ENCODE data around the gene FOXL1. TPM values are rescaled to one million over a fixed set of nuclear protein-coding genes. Genes with fewer than 3 reads are reported as not detected.

The FOXL1 gene
- total RNA-seq, result not detected

- ChIA-PET CTCF (no interaction called here), POLR2A (no interaction called here)
- DNase-seq, result no peak
- Mint-ChIP-seq H3K27me3 (peaks cover 71% of the 10 kb centered on the region), H3K4me3 (no peak within 1 kb of the TSS), H3K27ac (no peak within 1 kb of the TSS), H3K4me1 (peaks cover 4% of the 10 kb centered on the region), H3K9me3 (no peaks in the 10 kb centered on the region), H3K36me3 (ENCODE audit: low read depth) (no peaks in the 10 kb centered on the region)
These were observed at the start of gene FOXL1 for GRCh38 chr16:86578061-86578599. Gene FOXL1, plus strand, starts transcription at chr16:86578549. Its CDS starts 175 bp downstream, at chr16:86578724.

DNA sequence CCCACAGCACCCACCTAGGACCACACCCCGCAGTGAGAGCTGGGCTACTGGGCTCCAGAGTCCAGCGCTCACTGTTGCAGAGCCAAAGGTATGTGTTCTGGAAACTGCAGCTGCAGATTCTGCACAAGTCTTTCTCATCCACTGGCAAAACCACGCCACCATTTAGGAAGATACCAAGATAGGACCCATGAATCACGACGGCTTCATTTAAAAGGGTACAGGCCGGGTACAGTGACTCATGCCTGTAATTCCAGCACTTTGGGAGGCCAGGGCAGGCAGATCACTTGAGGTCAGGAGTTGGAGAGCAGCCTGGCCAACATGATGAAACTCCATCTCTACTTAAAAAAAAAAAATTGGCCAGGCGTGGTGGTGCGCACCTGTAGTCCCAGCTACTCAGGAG, 49.2 kb upstream of the FOXL1 start:
- ChIA-PET POLR2A (no interaction called here), CTCF (interaction anchor here (0.6 kb wide), 1 partner anchor 9 kb away, joined by 3 read pairs; no protein-coding TSS in a partner anchor)
- Mint-ChIP-seq H3K4me1 (no peaks in the 10 kb centered on the region), H3K36me3 (ENCODE audit: low read depth) (peaks cover 2% of the 10 kb centered on the region), H3K27ac (no peak overlapping the region), H3K4me3 (no peak overlapping the region), H3K9me3 (no peaks in the 10 kb centered on the region), H3K27me3 (no peaks in the 10 kb centered on the region)
- no peak for DNase-seq

- no peak for DNase-seq
- Mint-ChIP-seq H3K27ac (no peak overlapping the region), H3K4me3 (no peak overlapping the region), H3K27me3 (no peaks in the 10 kb centered on the region), H3K36me3 (ENCODE audit: low read depth) (peaks cover 2% of the 10 kb centered on the region), H3K9me3 (no peaks in the 10 kb centered on the region), H3K4me1 (no peaks in the 10 kb centered on the region)
- POLR2A ChIA-PET, result no interaction called here
- CTCF ChIA-PET, result no interaction called here
These were observed 47.8 kb upstream of the FOXL1 start for GRCh38 chr16:86530251-86531190.

DNA sequence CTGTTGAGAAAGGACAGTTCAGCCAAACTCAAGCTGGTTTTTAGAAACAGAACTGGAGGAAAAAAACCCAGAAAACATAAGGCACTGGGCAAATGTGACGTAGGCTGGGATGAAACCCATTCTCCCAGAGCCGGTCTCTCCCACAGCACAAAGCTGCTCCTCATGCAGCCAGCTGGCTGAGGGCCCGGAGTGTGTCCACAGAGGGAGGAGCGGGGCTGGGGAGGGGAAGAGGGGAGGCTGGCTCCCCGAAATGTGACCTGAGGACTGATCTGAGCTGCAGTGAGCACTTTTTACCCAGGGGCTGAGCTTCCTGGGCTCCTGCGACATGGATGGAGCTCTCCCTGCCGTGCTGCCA, 47.2 kb upstream of the FOXL1 start:
- H3K27me3 Mint-ChIP-seq, result no peaks in the 10 kb centered on the region
- H3K27ac Mint-ChIP-seq, result no peak overlapping the region
- H3K4me3 Mint-ChIP-seq, result no peak overlapping the region
- POLR2A ChIA-PET, result no interaction called here
- no peaks in the 10 kb centered on the region for H3K4me1 Mint-ChIP-seq
- no peak for DNase-seq
- H3K9me3 Mint-ChIP-seq, result no peaks in the 10 kb centered on the region
- H3K36me3 Mint-ChIP-seq (ENCODE audit: low read depth), result peaks cover 4% of the 10 kb centered on the region
- CTCF ChIA-PET, result no interaction called here

- H3K27ac Mint-ChIP-seq, result no peak overlapping the region
- POLR2A ChIA-PET, result no interaction called here
- H3K27me3 Mint-ChIP-seq, result no peaks in the 10 kb centered on the region
- CTCF ChIA-PET, result interaction anchor here (1.0 kb wide), 1 partner anchor 9 kb away, joined by 3 read pairs; no protein-coding TSS in a partner anchor
- H3K36me3 Mint-ChIP-seq (ENCODE audit: low read depth), result peaks cover 6% of the 10 kb centered on the region
- no peaks in the 10 kb centered on the region for H3K4me1 Mint-ChIP-seq
- no peak for DNase-seq
- H3K9me3 Mint-ChIP-seq, result no peaks in the 10 kb centered on the region
- no peak overlapping the region for H3K4me3 Mint-ChIP-seq
These were observed 46.5 kb upstream of the FOXL1 start for GRCh38 chr16:86531641-86532525.

- Mint-ChIP-seq H3K27me3 (no peaks in the 10 kb centered on the region), H3K36me3 (ENCODE audit: low read depth) (peaks cover 8% of the 10 kb centered on the region), H3K27ac (no peak overlapping the region), H3K4me1 (no peaks in the 10 kb centered on the region), H3K9me3 (no peaks in the 10 kb centered on the region), H3K4me3 (no peak overlapping the region)
- CTCF ChIA-PET, result interaction anchor here (1.0 kb wide), 1 partner anchor 9 kb away, joined by 3 read pairs; no protein-coding TSS in a partner anchor
- DNase-seq, result no peak
- POLR2A ChIA-PET, result no interaction called here
These were observed 45.9 kb upstream of the FOXL1 start for GRCh38 chr16:86532526-86532815.

GRCh38 chr16:86533076-86533475, 45.3 kb upstream of the FOXL1 start:
- Mint-ChIP-seq H3K36me3 (ENCODE audit: low read depth) (peaks cover 8% of the 10 kb centered on the region), H3K4me1 (no peaks in the 10 kb centered on the region), H3K27ac (no peak overlapping the region), H3K4me3 (no peak overlapping the region), H3K9me3 (no peaks in the 10 kb centered on the region), H3K27me3 (no peaks in the 10 kb centered on the region)
- ChIA-PET CTCF (interaction anchor here (1.0 kb wide), 1 partner anchor 8 kb away, joined by 3 read pairs; no protein-coding TSS in a partner anchor), POLR2A (no interaction called here)
- no peak for DNase-seq

DNA sequence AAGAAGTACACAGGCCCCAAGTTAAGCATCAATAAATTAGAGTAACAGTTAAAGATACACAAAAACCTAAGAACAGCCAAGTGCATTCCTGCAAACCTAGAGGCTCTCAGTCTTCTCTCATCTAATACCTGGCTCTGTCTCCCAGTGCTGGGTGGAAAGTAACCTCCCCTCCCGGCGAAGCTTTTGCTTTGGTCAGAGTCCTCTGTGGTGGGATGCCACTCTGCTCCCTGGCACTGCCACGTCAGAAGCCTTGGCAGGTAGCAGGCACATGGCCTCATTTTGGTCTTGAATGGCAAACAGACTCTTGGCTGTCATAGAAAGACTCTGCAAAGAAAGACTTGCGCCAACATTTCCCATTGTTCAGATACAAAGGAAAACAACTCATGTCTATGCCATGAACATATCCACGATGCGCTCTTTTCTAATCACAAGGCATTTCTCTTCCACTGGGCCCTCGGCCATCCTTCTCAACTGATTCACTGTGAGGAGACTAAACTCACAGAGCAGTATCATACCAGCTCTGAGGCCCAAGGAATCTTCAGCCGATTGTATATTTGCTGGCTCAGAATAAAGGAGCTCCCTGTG, 44.5 kb upstream of the FOXL1 start:
- POLR2A ChIA-PET, result no interaction called here
- H3K27me3 Mint-ChIP-seq, result no peaks in the 10 kb centered on the region
- DNase-seq, result no peak

DNA sequence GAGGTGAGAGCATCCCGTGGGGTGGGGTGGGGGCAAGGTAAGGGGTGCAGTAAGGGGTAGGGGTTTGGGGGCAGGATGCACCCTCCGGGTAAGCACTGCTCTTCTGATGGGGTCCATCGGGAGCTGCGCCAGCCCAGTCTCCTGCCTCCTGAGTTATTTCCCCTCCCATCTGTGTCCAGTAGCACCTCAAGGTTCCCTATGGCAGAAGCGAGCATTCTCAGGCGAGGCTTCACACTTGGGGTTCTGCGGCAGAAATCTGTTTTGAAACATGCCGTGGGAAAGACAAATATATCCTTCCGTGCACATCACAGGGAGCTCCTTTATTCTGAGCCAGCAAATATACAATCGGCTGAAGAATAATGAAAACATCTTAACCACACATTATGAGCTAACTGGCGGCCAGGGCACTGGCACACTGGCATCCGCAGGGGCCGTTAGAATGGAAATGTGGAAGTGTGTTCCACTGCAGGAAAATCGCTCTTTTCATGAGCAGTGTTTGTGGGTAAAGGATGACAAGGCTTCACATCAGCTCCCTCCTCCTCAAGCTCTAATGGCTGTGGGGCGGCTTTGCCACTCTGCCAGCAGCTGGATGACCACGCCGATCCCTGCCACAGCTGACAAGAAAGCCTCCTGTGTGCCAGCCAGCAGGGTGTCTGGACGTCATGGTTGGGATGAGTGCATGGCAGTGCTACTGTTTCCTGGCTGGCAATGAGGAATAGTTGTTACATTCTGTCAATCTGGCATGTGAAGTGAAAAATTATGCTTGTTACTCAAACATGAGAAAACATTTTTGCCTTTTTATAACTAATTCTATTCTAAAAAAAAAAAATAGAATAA, 43.4 kb upstream of the FOXL1 start:
- no peak overlapping the region for H3K4me3 Mint-ChIP-seq
- ChIA-PET POLR2A (no interaction called here), CTCF (no interaction called here)
- peaks cover 15% of the 10 kb centered on the region for H3K36me3 Mint-ChIP-seq (ENCODE audit: low read depth)
- H3K4me1 Mint-ChIP-seq, result no peaks in the 10 kb centered on the region
- no peak overlapping the region for H3K27ac Mint-ChIP-seq
- no peaks in the 10 kb centered on the region for H3K27me3 Mint-ChIP-seq
- H3K9me3 Mint-ChIP-seq, result no peaks in the 10 kb centered on the region
- no peak for DNase-seq

More for the DNA sequence above, 44.5 kb upstream of the FOXL1 start:
- Mint-ChIP-seq H3K9me3 (no peaks in the 10 kb centered on the region), H3K4me1 (no peaks in the 10 kb centered on the region), H3K27ac (no peak overlapping the region), H3K4me3 (no peak overlapping the region), H3K36me3 (ENCODE audit: low read depth) (peaks cover 9% of the 10 kb centered on the region)
- CTCF ChIA-PET, result no interaction called here

DNA sequence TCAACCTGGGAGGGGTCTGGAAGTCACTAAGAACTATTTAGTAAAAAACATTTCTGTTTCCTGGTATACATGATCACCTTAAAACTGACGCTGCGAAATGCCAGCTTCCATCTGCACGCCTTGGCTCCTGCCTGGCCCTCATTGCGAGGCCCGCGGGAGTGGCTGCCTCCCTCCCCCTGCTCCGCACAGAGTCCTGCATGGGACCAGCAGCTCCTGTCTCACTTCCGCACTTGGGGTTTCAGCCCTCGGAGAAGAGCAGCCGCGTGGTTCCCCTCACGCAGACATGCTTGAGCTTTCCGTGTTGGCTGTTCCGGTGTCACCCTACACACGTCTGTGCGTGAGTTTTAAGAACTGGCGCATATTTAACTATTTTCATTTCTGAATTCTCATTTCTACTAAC, 41.7 kb upstream of the FOXL1 start:
- Mint-ChIP-seq H3K4me3 (no peak overlapping the region), H3K4me1 (no peaks in the 10 kb centered on the region), H3K27me3 (no peaks in the 10 kb centered on the region), H3K36me3 (ENCODE audit: low read depth) (peaks cover 16% of the 10 kb centered on the region), H3K9me3 (no peaks in the 10 kb centered on the region), H3K27ac (no peak overlapping the region)
- CTCF ChIA-PET, result no interaction called here
- POLR2A ChIA-PET, result no interaction called here
- DNase-seq, result no peak

GRCh38 chr16:86537486-86537885, 40.9 kb upstream of the FOXL1 start:
- H3K4me1 Mint-ChIP-seq, result no peaks in the 10 kb centered on the region
- no peaks in the 10 kb centered on the region for H3K27me3 Mint-ChIP-seq
- peaks cover 16% of the 10 kb centered on the region for H3K36me3 Mint-ChIP-seq (ENCODE audit: low read depth)
- no peak overlapping the region for H3K27ac Mint-ChIP-seq
- no peak overlapping the region for H3K4me3 Mint-ChIP-seq
- no peak for DNase-seq
- ChIA-PET POLR2A (no interaction called here), CTCF (no interaction called here)
- no peaks in the 10 kb centered on the region for H3K9me3 Mint-ChIP-seq

DNA sequence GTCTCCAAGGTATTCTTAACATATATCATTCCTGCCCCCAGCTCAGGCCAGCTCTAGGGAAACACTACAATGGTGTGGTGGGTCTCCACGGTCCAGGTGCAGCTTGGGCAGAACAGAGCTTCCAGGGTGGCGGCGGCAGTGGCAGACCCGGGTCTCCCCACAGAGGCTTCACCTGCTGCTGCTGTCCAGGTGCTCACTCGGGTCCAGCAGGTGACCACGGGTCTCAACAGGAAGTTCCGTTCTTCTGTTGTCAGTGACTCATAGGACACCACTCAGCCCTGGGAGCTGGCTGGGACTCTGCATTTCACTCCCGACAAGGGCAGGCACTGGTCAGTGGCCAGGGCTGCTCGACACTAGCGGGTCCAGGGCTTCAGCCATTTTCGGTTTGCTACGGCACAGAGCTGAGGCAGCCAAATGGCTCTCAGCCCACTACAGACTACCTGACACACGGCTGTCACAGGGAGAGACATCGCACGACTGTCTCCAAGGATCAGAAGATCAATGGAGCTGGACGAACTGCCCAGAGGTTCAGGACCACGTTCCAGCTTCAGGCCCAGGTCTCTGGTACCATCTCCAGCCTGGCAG, 40.1 kb upstream of the FOXL1 start:
- Mint-ChIP-seq H3K4me3 (no peak overlapping the region), H3K27me3 (no peaks in the 10 kb centered on the region), H3K27ac (no peak overlapping the region), H3K36me3 (ENCODE audit: low read depth) (peaks cover 16% of the 10 kb centered on the region), H3K9me3 (no peaks in the 10 kb centered on the region), H3K4me1 (no peaks in the 10 kb centered on the region)
- ChIA-PET CTCF (no interaction called here), POLR2A (no interaction called here)
- no peak for DNase-seq
